Gastrocnemius medialis (tissue), 4 donors: ENCODE measurements around the gene HEATR3. TPM values are rescaled to one million over a fixed set of nuclear protein-coding genes. Genes with fewer than 3 reads are reported as not detected.

Source experiments
- ATAC-seq, 2 donors: fragments of 150-250 bp; one replicate each; pipeline ENCODE4 v1.9.1; 2016
- DNase-seq, 2 donors: peaks; one replicate each; pipeline ENCODE4 v3.0.0-alpha.2; 2019
- H3K27ac ChIP-seq, 4 donors: fragments of 200-600 bp; sonication (generic); 1 replicate in 1 of 4; 2 replicates in 3 of 4; pipeline ENCODE4 v1.5.1; 2016 to 2018; ENCODE audit warnings: mild to moderate bottlenecking in 2 of 4, moderate library complexity in 1 of 4
- H3K27me3 ChIP-seq, 3 donors: fragments of 200-600 bp; sonication (generic) in 2 of 3; 1 replicate in 1 of 3; 2 replicates in 2 of 3; pipeline versions ENCODE4 v1.5.1 to v1.6.0; 2016 to 2019; ENCODE audit warnings: mild to moderate bottlenecking in 1 of 3, moderate library complexity in 1 of 3
- H3K36me3 ChIP-seq, 2 donors: fragments of 200-600 bp; sonication (generic) in 1 of 2; one replicate each; pipeline ENCODE4 v1.5.1; 2017 to 2018
- H3K4me1 ChIP-seq, 2 donors: fragments of 200-600 bp; sonication (generic) in 1 of 2; one replicate each; pipeline ENCODE4 v1.5.1; 2016 to 2017; ENCODE audit warnings: mild to moderate bottlenecking in 2 of 2
- H3K4me3 ChIP-seq, 4 donors: fragments of 200-600 bp; sonication (generic) in 3 of 4; 1 replicate in 1 of 4; 2 replicates in 3 of 4; pipeline ENCODE4 v1.5.1; 2016 to 2019; ENCODE audit warnings: mild to moderate bottlenecking in 2 of 4
- H3K9me3 ChIP-seq, 3 donors: fragments of 200-600 bp; sonication (generic) in 2 of 3; 1 replicate in 1 of 3; 2 replicates in 2 of 3; pipeline ENCODE4 v1.5.1; 2016 to 2019
- CTCF ChIP-seq, 5 experiments: fragments of 450-650 bp in 3 of 5; fragments of 200-600 bp in 2 of 5; sonication (generic) in 2 of 5; IDR thresholded peaks in 4 of 5; conservative IDR thresholded peaks in 1 of 5; 1 replicate in 4 of 5; 2 replicates in 1 of 5; pipeline ENCODE4 v1.5.1; 2016 to 2019; ENCODE audit warnings: antibody characterized with exemption in 5 of 5, mild to moderate bottlenecking in 3 of 5, moderate library complexity in 3 of 5
- POLR2A ChIP-seq, 2 donors: fragments of 450-650 bp; IDR thresholded peaks; one replicate each; pipeline ENCODE4 v1.6.1; 2017; ENCODE audit warnings: antibody characterized with exemption in 2 of 2, mild to moderate bottlenecking in 2 of 2, moderate library complexity in 2 of 2
- in situ Hi-C, 4 donors: fragments of 200-750 bp; cut with MboI; loops; one replicate each; pipeline versions ENCODE4 v1.15.0 to v1.8.0; 2017; ENCODE audit warnings: low sequenced_read_pairs in 4 of 4
- intact Hi-C: fragments of 100-400 bp; cut with DNase I; formaldehyde crosslinking; loops from one replicate; pipeline ENCODE4 v1.15.1; 2023; ENCODE audit warnings: low total_unique reads
- total RNA-seq, 4 donors: library from RNA; depleted of rRNA; stranded (reverse); fragments of >200 nt; gene quantifications; one replicate each; pipeline versions ENCODE4 v1.1.0 to v1.2.3, GENCODE V29; 2016

HEATR3 gene
- total RNA-seq, 4 donors from 2014 or later = 13.1 to 25.8 (median 14.2) TPM

- intact Hi-C loops (loop anchor here (10.0 kb wide), 1 partner anchor 676 kb away; the partner anchor contains the start of gene CYLD), in situ Hi-C loops (loop anchor here in 1 of 4 donors (10.0 kb wide), 1 partner anchor 76 kb away; no protein-coding TSS in a partner anchor)
- Histone ChIP-seq H3K4me1 (peaks cover 19 to 27% of the 10 kb centered on the region in 2 donors), H3K9me3 (no peaks in the 10 kb centered on the region), H3K4me3 (no peak overlapping the region), H3K27ac (no peak overlapping the region), H3K36me3 (peaks cover 0 to 31% of the 10 kb centered on the region in 2 donors), H3K27me3 (no peaks in the 10 kb centered on the region)
- TF ChIP-seq CTCF (IDR thresholded peaks at IDR 0.05 in 4 of 5, conservative IDR thresholded peaks at IDR 0.05 in 1 of 5) = no peak
- TF ChIP-seq POLR2A (IDR thresholded peaks at IDR 0.05) = no peak
- no peak for DNase-seq
- no peak for ATAC-seq
Observed at GRCh38 chr16:50068550-50068949, 2.8 kb downstream of the HEATR3 start.

- no peaks in the 10 kb centered on the region for H3K27me3 ChIP-seq
- no peaks in the 10 kb centered on the region for H3K9me3 ChIP-seq
- H3K4me3 ChIP-seq = no peak overlapping the region
- no peak overlapping the region for H3K27ac ChIP-seq
- TF ChIP-seq POLR2A (IDR thresholded peaks at IDR 0.05) (no peak), CTCF (IDR thresholded peaks at IDR 0.05 in 4 of 5, conservative IDR thresholded peaks at IDR 0.05 in 1 of 5) (no peak)
- intact Hi-C loops = loop anchor here (10.0 kb wide), 1 partner anchor 676 kb away; the partner anchor contains the start of gene CYLD
- in situ Hi-C loops = loop anchor here in 1 of 4 donors (10.0 kb wide), 1 partner anchor 76 kb away; no protein-coding TSS in a partner anchor
- peaks cover 19 to 27% of the 10 kb centered on the region in 2 donors for H3K4me1 ChIP-seq
- peaks cover 0 to 34% of the 10 kb centered on the region in 2 donors for H3K36me3 ChIP-seq
- no peak for DNase-seq
- no peak for ATAC-seq
Observed at GRCh38 chr16:50069060-50069459, 3.3 kb downstream of the HEATR3 start.

- intact Hi-C loops = loop anchor here (1.0 kb wide), 1 partner anchor 141 kb away; no protein-coding TSS in a partner anchor
- Histone ChIP-seq H3K27ac (no peak overlapping the region), H3K27me3 (no peaks in the 10 kb centered on the region), H3K36me3 (peaks cover 0 to 37% of the 10 kb centered on the region in 2 donors), H3K4me3 (no peak overlapping the region), H3K4me1 (peaks cover 19 to 27% of the 10 kb centered on the region in 2 donors), H3K9me3 (no peaks in the 10 kb centered on the region)
- no peak for DNase-seq
- no peak for ATAC-seq
- TF ChIP-seq POLR2A (IDR thresholded peaks at IDR 0.05) = no peak
- TF ChIP-seq CTCF (IDR thresholded peaks at IDR 0.05 in 4 of 5, conservative IDR thresholded peaks at IDR 0.05 in 1 of 5) = no peak
- in situ Hi-C loops = no loop called here
Observed at GRCh38 chr16:50071075-50071671, 5.4 kb downstream of the HEATR3 start.

- H3K4me1 ChIP-seq = peaks cover 7 to 15% of the 10 kb centered on the region in 2 donors
- ATAC-seq (no peak), DNase-seq (no peak)
- no peaks in the 10 kb centered on the region for H3K9me3 ChIP-seq
- in situ Hi-C loops (no loop called here), intact Hi-C loops (no loop called here)
- no peaks in the 10 kb centered on the region for H3K27me3 ChIP-seq
- H3K4me3 ChIP-seq = no peak overlapping the region
- peaks cover 0 to 51% of the 10 kb centered on the region in 2 donors for H3K36me3 ChIP-seq
- H3K27ac ChIP-seq = no peak overlapping the region
- no peak for TF ChIP-seq POLR2A (IDR thresholded peaks at IDR 0.05)
- TF ChIP-seq CTCF (IDR thresholded peaks at IDR 0.05 in 4 of 5, conservative IDR thresholded peaks at IDR 0.05 in 1 of 5) = no peak
Observed at GRCh38 chr16:50072730-50073129, 7.0 kb downstream of the HEATR3 start.
